ENCODE measurements around the gene NUDT12. TPM values are rescaled to one million over a fixed set of nuclear protein-coding genes. Genes with fewer than 3 reads are reported as not detected.

The NUDT12 gene
- total RNA-seq, 1 donor from 2014 or later: 49.8 TPM

DNA sequence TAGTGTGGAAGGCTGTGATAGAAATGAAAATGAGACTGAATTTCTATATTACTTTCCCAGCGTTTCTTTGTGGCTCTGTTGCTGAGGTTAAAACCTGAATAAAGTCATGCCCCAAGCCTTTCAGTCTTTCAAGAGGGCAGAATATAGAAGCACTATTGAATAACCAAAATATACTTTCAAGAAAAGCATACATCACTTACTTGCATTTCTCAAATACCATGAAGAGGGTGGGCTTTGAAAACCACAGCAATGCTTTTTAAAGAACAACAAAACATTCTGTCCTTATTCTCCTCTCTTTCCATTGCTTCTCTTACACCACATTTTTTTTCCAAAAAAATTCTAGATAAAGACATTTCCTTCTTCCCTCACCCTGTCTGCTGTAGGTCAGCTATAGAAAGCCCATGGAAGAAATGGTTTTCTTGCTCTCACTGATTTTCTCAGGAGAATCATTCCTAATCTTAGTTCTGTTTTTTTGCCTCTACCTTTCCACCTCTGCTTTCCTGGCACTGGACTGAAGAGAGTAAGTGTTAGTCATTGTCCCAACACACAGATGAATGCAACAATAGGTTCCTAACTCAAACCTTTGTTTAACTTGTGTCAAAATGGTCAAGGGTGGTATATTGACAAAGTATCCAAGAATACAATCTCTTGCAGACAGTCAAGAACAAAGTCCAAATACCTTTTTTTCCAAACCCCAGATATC, 51.6 kb downstream of the NUDT12 start:
- no peak overlapping the region for H3K27ac ChIP-seq
- TF ChIP-seq EZH2 (IDR thresholded peaks at IDR 0.05) (no peak), EZH2phosphoT487 (IDR thresholded peaks at IDR 0.05) (no peak)
- TF ChIP-seq, protein P1, sequence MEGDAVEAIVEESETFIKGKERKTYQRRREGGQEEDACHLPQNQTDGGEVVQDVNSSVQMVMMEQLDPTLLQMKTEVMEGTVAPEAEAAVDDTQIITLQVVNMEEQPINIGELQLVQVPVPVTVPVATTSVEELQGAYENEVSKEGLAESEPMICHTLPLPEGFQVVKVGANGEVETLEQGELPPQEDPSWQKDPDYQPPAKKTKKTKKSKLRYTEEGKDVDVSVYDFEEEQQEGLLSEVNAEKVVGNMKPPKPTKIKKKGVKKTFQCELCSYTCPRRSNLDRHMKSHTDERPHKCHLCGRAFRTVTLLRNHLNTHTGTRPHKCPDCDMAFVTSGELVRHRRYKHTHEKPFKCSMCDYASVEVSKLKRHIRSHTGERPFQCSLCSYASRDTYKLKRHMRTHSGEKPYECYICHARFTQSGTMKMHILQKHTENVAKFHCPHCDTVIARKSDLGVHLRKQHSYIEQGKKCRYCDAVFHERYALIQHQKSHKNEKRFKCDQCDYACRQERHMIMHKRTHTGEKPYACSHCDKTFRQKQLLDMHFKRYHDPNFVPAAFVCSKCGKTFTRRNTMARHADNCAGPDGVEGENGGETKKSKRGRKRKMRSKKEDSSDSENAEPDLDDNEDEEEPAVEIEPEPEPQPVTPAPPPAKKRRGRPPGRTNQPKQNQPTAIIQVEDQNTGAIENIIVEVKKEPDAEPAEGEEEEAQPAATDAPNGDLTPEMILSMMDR (IDR thresholded peaks at IDR 0.05): no peak
- H3F3A ChIP-seq (ENCODE audit: low read depth): no peaks in the 10 kb centered on the region
- no peak for DNase-seq (ENCODE audit: low spot score)
- H3K36me3 ChIP-seq: no peaks in the 10 kb centered on the region
- no peaks in the 10 kb centered on the region for H3K27me3 ChIP-seq
- H3K4me2 ChIP-seq: no peak overlapping the region
- H4K20me1 ChIP-seq (ENCODE audit: low read depth): no peaks in the 10 kb centered on the region
- Mint-ChIP-seq H3K4me1 (no peaks in the 10 kb centered on the region), H3K4me3 (no peak overlapping the region), H3K9me3 (peaks cover 14% of the 10 kb centered on the region), H3K27ac (no peak overlapping the region), H3K27me3 (ENCODE audit: insufficient read depth, low read depth) (peaks cover 2% of the 10 kb centered on the region), H3K36me3 (no peaks in the 10 kb centered on the region)
- no peak overlapping the region for H3K4me3 ChIP-seq
- H3K4me1 ChIP-seq: peaks cover 3% of the 10 kb centered on the region
- no peaks in the 10 kb centered on the region for H3K9me3 ChIP-seq (ENCODE audit: low read depth)
- H3K79me2 ChIP-seq (ENCODE audit: low read depth): no peaks in the 10 kb centered on the region
- H3K9ac ChIP-seq: no peak overlapping the region
- H2AFZ ChIP-seq (replicated peaks): no peak overlapping the region

DNA sequence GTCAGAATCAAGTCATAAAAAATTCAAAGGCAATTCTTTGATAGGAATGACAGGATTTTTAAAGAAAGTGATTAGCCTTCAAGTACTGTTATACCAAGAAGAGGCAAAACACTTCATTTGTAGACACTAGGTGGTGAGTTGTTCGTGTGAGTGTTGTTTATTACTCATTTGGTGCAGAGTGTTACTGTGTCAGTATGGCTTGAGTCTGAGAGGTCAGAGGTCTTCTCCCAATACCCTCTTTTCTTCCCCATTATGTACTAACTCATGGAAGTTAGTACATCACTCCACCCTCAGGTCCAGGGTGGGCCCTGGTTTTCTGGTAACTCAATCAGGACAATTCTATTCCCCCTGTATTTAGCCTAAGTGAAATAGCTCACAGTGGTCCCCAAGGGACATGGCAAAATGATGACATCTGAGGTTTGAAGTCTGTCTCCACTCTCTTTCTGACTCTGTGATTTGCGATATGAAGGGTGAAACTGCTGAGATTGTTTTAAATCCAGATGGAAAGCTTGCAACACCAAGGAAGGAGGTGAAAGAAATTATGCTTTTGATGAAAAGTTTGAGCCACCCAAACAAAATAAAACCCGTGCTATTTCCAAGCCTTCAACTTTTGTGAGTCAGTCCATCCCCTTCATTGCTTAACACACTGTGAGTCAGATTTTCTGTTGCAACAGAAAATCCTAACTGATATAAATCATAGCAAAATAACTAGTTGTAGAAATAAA, 56.8 kb downstream of the NUDT12 start:
- Histone ChIP-seq H2AFZ (replicated peaks) (no peak overlapping the region), H4K20me1 (ENCODE audit: low read depth) (no peaks in the 10 kb centered on the region), H3K4me2 (no peak overlapping the region), H3F3A (ENCODE audit: low read depth) (no peaks in the 10 kb centered on the region), H3K79me2 (ENCODE audit: low read depth) (no peaks in the 10 kb centered on the region), H3K36me3 (no peaks in the 10 kb centered on the region), H3K27ac (no peak overlapping the region), H3K27me3 (no peaks in the 10 kb centered on the region), H3K9ac (no peak overlapping the region), H3K4me1 (no peaks in the 10 kb centered on the region), H3K4me3 (no peak overlapping the region), H3K9me3 (ENCODE audit: low read depth) (no peaks in the 10 kb centered on the region)
- no peaks in the 10 kb centered on the region for H3K27me3 Mint-ChIP-seq (ENCODE audit: insufficient read depth, low read depth)
- H3K36me3 Mint-ChIP-seq: no peaks in the 10 kb centered on the region
- H3K27ac Mint-ChIP-seq: no peak overlapping the region
- DNase-seq (ENCODE audit: low spot score): no peak
- peaks cover 16% of the 10 kb centered on the region for H3K4me1 Mint-ChIP-seq
- TF ChIP-seq, protein P1 (IDR thresholded peaks at IDR 0.05): no peak
- TF ChIP-seq EZH2 (IDR thresholded peaks at IDR 0.05) (no peak), EZH2phosphoT487 (IDR thresholded peaks at IDR 0.05) (no peak)
- H3K4me3 Mint-ChIP-seq: no peak overlapping the region
- H3K9me3 Mint-ChIP-seq: peaks cover 20% of the 10 kb centered on the region

DNA sequence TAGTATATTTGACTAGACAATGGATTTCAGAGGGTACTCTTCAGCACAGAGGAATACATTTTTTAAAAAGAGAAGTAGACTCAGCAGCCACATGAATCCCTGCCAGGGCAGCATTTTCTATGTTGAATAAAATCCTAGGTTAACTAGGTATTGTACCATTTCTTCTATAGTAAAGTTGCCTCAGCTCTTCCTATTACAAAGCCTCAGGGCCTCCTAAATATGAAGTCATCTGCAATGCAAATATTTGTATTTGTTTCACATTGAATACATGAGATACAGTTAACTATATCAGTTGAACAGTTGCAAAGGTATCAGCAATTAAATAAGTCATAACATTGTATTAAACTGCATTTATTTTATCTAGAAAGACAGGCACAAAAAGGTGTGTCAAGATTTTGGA, 59.5 kb downstream of the NUDT12 start:
- Mint-ChIP-seq H3K9me3 (peaks cover 20% of the 10 kb centered on the region), H3K27ac (no peak overlapping the region), H3K4me3 (no peak overlapping the region), H3K27me3 (ENCODE audit: insufficient read depth, low read depth) (no peaks in the 10 kb centered on the region), H3K36me3 (no peaks in the 10 kb centered on the region), H3K4me1 (peaks cover 36% of the 10 kb centered on the region)
- Histone ChIP-seq H3K4me3 (no peak overlapping the region), H3K36me3 (no peaks in the 10 kb centered on the region), H3K27me3 (no peaks in the 10 kb centered on the region), H3K4me2 (no peak overlapping the region), H3K4me1 (peaks cover 20% of the 10 kb centered on the region), H3F3A (ENCODE audit: low read depth) (peaks cover 18% of the 10 kb centered on the region), H3K9me3 (ENCODE audit: low read depth) (no peaks in the 10 kb centered on the region), H4K20me1 (ENCODE audit: low read depth) (no peaks in the 10 kb centered on the region), H3K79me2 (ENCODE audit: low read depth) (no peaks in the 10 kb centered on the region), H2AFZ (replicated peaks) (no peak overlapping the region), H3K9ac (no peak overlapping the region), H3K27ac (no peak overlapping the region)
- no peak for DNase-seq (ENCODE audit: low spot score)
- TF ChIP-seq, protein P1 (IDR thresholded peaks at IDR 0.05): no peak
- TF ChIP-seq EZH2 (IDR thresholded peaks at IDR 0.05) (no peak), EZH2phosphoT487 (IDR thresholded peaks at IDR 0.05) (no peak)
